ENCODE measurements around the gene CACNA1S. TPM values are rescaled to one million over a fixed set of nuclear protein-coding genes. Genes with fewer than 3 reads are reported as not detected.

CACNA1S gene
- total RNA-seq, 1 donor from 2014 or later, result 0.05 TPM

DNA sequence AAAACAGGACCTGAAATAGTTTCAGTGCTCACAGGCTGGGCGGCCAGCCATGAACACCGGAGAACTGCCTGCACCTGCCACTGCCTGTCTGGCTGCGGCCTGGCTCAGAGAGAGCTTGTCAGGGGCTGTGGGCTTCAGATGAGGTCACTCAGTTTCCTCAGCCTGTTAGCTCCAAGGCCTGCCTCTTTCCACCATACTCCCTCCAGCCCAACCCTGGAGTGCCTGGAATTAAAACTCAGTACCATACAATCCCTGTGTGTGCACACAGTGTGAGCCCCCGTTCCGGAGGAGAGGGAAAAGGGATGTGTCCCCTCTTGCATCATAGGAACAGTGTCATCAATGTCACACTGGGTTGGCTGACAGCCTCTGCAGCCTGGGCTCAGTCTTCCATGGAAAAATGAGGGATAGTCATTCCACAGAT lies 16.2 kb downstream of the CACNA1S start:
- TF ChIP-seq, protein P1, sequence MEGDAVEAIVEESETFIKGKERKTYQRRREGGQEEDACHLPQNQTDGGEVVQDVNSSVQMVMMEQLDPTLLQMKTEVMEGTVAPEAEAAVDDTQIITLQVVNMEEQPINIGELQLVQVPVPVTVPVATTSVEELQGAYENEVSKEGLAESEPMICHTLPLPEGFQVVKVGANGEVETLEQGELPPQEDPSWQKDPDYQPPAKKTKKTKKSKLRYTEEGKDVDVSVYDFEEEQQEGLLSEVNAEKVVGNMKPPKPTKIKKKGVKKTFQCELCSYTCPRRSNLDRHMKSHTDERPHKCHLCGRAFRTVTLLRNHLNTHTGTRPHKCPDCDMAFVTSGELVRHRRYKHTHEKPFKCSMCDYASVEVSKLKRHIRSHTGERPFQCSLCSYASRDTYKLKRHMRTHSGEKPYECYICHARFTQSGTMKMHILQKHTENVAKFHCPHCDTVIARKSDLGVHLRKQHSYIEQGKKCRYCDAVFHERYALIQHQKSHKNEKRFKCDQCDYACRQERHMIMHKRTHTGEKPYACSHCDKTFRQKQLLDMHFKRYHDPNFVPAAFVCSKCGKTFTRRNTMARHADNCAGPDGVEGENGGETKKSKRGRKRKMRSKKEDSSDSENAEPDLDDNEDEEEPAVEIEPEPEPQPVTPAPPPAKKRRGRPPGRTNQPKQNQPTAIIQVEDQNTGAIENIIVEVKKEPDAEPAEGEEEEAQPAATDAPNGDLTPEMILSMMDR (IDR thresholded peaks at IDR 0.05; ENCODE audit: unreplicated experiment), result no peak
- H3K4me1 Mint-ChIP-seq (ENCODE audit: low read depth), result no peaks in the 10 kb centered on the region
- H3K4me3 Mint-ChIP-seq (ENCODE audit: low read depth), result no peak overlapping the region
- H3K36me3 Mint-ChIP-seq (ENCODE audit: insufficient read depth), result no peaks in the 10 kb centered on the region
- peaks cover 20% of the 10 kb centered on the region for H3K27me3 Mint-ChIP-seq
- DNase-seq (ENCODE audit: low spot score, unreplicated experiment), result no peak
- no peaks in the 10 kb centered on the region for H3K9me3 Mint-ChIP-seq (ENCODE audit: low read depth)
- H3K27ac Mint-ChIP-seq, result no peak overlapping the region

DNA sequence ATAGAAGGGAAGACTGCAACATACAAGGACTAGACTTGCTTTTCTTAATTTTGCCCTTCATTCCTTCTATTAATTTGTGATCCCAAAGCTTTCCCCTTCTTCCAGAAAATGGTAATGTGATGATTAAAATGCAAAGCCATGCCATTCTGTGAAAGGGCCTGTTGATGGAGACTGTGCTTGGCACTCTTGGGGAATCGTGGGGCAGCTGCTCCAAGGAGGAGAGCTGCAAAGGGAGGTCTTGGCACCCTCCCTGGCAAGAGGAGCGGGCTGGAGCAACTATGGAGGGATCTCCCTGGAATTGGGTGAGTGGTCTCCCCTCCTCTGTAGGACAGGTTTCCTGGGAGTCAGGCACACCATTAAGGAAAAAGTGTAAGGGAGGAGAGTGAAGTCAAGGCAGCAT lies 16.6 kb downstream of the CACNA1S start:
- no peak overlapping the region for H3K27ac Mint-ChIP-seq
- DNase-seq (ENCODE audit: low spot score, unreplicated experiment), result no peak
- TF ChIP-seq, protein P1 (IDR thresholded peaks at IDR 0.05; ENCODE audit: unreplicated experiment), result no peak
- H3K9me3 Mint-ChIP-seq (ENCODE audit: low read depth), result no peaks in the 10 kb centered on the region
- H3K27me3 Mint-ChIP-seq, result peaks cover 20% of the 10 kb centered on the region
- H3K36me3 Mint-ChIP-seq (ENCODE audit: insufficient read depth), result no peaks in the 10 kb centered on the region
- H3K4me3 Mint-ChIP-seq (ENCODE audit: low read depth), result no peak overlapping the region
- no peaks in the 10 kb centered on the region for H3K4me1 Mint-ChIP-seq (ENCODE audit: low read depth)

DNA sequence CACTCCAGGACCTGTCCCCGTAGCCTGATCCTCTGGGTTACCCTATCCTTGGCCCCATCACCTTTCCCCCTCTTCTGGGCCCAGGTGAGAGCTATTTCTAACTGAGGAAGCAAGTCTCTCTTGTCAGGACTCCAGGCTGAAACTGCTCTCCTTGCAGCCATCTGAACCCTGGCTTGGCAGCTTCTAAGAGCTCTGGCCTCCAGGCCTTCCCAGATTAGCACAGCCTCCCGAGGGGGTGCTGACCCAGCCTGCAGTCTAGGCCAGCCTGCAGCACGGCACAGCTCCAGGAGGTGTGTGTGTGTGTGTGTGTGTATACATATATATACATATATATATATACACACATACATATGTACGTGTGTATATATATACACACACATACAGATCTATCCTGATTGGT lies 17.4 kb downstream of the CACNA1S start:
- Mint-ChIP-seq H3K4me1 (ENCODE audit: low read depth) (no peaks in the 10 kb centered on the region), H3K27ac (no peak overlapping the region), H3K9me3 (ENCODE audit: low read depth) (no peaks in the 10 kb centered on the region), H3K27me3 (peaks cover 20% of the 10 kb centered on the region), H3K4me3 (ENCODE audit: low read depth) (no peak overlapping the region), H3K36me3 (ENCODE audit: insufficient read depth) (no peaks in the 10 kb centered on the region)
- DNase-seq (ENCODE audit: low spot score, unreplicated experiment), result no peak
- TF ChIP-seq, protein P1 (IDR thresholded peaks at IDR 0.05; ENCODE audit: unreplicated experiment), result no peak

DNA sequence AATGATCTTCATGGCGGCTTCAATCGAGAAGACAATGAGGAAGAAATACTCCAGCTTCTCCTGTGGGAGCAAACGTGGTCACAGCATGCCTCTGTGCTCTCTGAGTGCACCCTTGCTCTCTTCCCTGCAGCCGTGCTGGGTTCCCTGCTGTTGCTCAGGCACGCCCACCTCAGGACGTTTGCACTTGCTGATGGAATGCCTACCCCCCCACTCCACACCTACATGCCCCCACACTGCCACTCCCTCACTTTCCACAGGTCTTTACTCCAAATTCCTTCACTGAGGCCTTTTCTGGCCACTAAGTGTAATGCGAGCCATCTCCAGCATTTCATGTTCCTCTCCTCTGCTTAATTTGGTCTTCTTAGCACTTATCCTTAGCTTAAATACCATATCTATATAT lies 18.3 kb downstream of the CACNA1S start:
- no peaks in the 10 kb centered on the region for H3K4me1 Mint-ChIP-seq (ENCODE audit: low read depth)
- TF ChIP-seq, protein P1 (IDR thresholded peaks at IDR 0.05; ENCODE audit: unreplicated experiment), result no peak
- peaks cover 20% of the 10 kb centered on the region for H3K27me3 Mint-ChIP-seq
- H3K27ac Mint-ChIP-seq, result no peak overlapping the region
- no peaks in the 10 kb centered on the region for H3K9me3 Mint-ChIP-seq (ENCODE audit: low read depth)
- H3K36me3 Mint-ChIP-seq (ENCODE audit: insufficient read depth), result no peaks in the 10 kb centered on the region
- no peak overlapping the region for H3K4me3 Mint-ChIP-seq (ENCODE audit: low read depth)
- DNase-seq (ENCODE audit: low spot score, unreplicated experiment), result no peak

DNA sequence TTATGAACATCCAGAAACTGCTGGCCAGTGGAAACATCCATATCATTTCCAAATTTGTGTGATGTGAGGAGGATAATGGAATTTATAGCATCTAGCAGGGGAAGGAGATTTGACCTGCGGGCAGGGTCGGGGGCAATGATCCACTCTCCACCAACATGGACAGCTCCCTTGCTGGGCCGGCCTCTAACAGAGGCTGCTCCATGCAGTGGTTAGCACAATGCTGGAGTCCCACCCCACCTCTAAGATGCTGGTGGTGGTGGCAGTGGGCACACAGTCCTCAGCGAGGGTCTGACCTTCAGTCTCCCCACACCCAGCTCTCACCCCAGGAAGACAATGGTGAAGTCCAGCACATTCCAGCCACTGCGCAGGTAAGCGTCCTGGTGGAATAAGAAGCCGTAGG lies 18.7 kb downstream of the CACNA1S start:
- DNase-seq (ENCODE audit: low spot score, unreplicated experiment), result no peak
- no peaks in the 10 kb centered on the region for H3K36me3 Mint-ChIP-seq (ENCODE audit: insufficient read depth)
- H3K27ac Mint-ChIP-seq, result no peak overlapping the region
- TF ChIP-seq, protein P1 (IDR thresholded peaks at IDR 0.05; ENCODE audit: unreplicated experiment), result no peak
- H3K4me1 Mint-ChIP-seq (ENCODE audit: low read depth), result no peaks in the 10 kb centered on the region
- H3K27me3 Mint-ChIP-seq, result peaks cover 20% of the 10 kb centered on the region
- H3K9me3 Mint-ChIP-seq (ENCODE audit: low read depth), result no peaks in the 10 kb centered on the region
- no peak overlapping the region for H3K4me3 Mint-ChIP-seq (ENCODE audit: low read depth)

All from progenitor cell of endocrine pancreas (in vitro differentiated cells).